GM10266 (cell line): Measurements from ENCODE around the gene CIRBP.

Experiments
- DNase-seq: peaks from one replicate; pipeline ENCODE4 v3.0.0; 2012; ENCODE audit errors: extremely low spot score
- CTCF ChIP-seq: IDR thresholded peaks from 2 replicates; pipeline ENCODE4 v1.5.1; 2012; ENCODE audit warnings: mild to moderate bottlenecking, low read depth; ENCODE audit not compliant: control insufficient read depth, insufficient read depth; ENCODE audit errors: missing control alignments

Gene CIRBP

GRCh38 chr19:1252221-1252820 is 16.8 kb upstream of the CIRBP start:
- no peak for TF ChIP-seq CTCF
- DNase-seq: peak; percentile 77

- DNase-seq: no peak
- TF ChIP-seq CTCF: peak; percentile 13
These were observed 16.2 kb upstream of the CIRBP start for GRCh38 chr19:1252821-1253513.

- TF ChIP-seq CTCF: no peak
- no peak for DNase-seq
These were observed 15.5 kb upstream of the CIRBP start for GRCh38 chr19:1253514-1254080.

GRCh38 chr19:1254081-1254527 is 15.0 kb upstream of the CIRBP start:
- DNase-seq: no peak
- no peak for TF ChIP-seq CTCF

GRCh38 chr19:1254530-1255185 is 14.5 kb upstream of the CIRBP start:
- TF ChIP-seq CTCF: no peak
- no peak for DNase-seq

GRCh38 chr19:1255186-1256161 is 13.7 kb upstream of the CIRBP start:
- DNase-seq: no peak
- TF ChIP-seq CTCF: no peak
